SK-N-SH treated with all-trans-retinoic acid at 6 μM for 48 hours (cell line): ENCODE results near the gene CARS1.

Source experiments
- ATAC-seq: fragments of 200-7000 bp; cut with Tn5 transposase; 3 replicates; pipeline ENCODE4 v1.9.1; 2020; ENCODE audit warnings: mild to moderate bottlenecking, moderate library complexity
- ARNTL ChIP-seq: fragments of 450-650 bp; formaldehyde crosslinking; IDR thresholded peaks from 2 replicates; pipeline ENCODE4 v1.5.0; 2020; ENCODE audit warnings: low read depth, mild to moderate bottlenecking, moderate library complexity, borderline replicate concordance
- BACH2 ChIP-seq: fragments of 250-450 bp; sonication (Bioruptor Pico); IDR thresholded peaks from 2 replicates; pipeline ENCODE4 v1.9.0; 2021; ENCODE audit warnings: mild to moderate bottlenecking, borderline replicate concordance
- CREB5 ChIP-seq: fragments of 250-450 bp; sonication (Bioruptor Pico); IDR thresholded peaks from 2 replicates; pipeline ENCODE4 v1.5.1; 2020; ENCODE audit warnings: low read depth, mild to moderate bottlenecking, moderate library complexity
- CSDC2 ChIP-seq: fragments of 250-450 bp; sonication (Bioruptor Pico); IDR thresholded peaks from 2 replicates; pipeline ENCODE4 v1.5.0; 2020; ENCODE audit warnings: mild to moderate bottlenecking, moderate library complexity
- CSRNP3 ChIP-seq: fragments of 250-450 bp; sonication (Bioruptor Pico); IDR thresholded peaks from 2 replicates; pipeline ENCODE4 v1.5.1; 2021; ENCODE audit warnings: mild to moderate bottlenecking, moderate library complexity
- ESRRG ChIP-seq: fragments of 250-450 bp; sonication (Bioruptor Pico); IDR thresholded peaks from 2 replicates; pipeline ENCODE4 v1.6.1; 2021; ENCODE audit warnings: mild to moderate bottlenecking
- GLIS3 ChIP-seq: fragments of 250-450 bp; sonication (Bioruptor Pico); IDR thresholded peaks from 2 replicates; pipeline ENCODE4 v1.5.0; 2020; ENCODE audit warnings: mild to moderate bottlenecking, moderate library complexity
- ISL1 ChIP-seq: fragments of 250-450 bp; sonication (Bioruptor Pico); IDR thresholded peaks from 2 replicates; pipeline ENCODE4 v2.1.2; 2022; ENCODE audit warnings: mild to moderate bottlenecking, moderate library complexity
- OSR1 ChIP-seq: fragments of 250-450 bp; sonication (Bioruptor Pico); IDR thresholded peaks from 2 replicates; pipeline ENCODE4 v1.8.0; 2022; ENCODE audit warnings: moderate library complexity, mild to moderate bottlenecking, inconsistent platforms
- RARB ChIP-seq: fragments of 250-450 bp; sonication (Bioruptor Pico); IDR thresholded peaks from 2 replicates; pipeline ENCODE4 v1.8.0; 2021; ENCODE audit warnings: mild to moderate bottlenecking, moderate library complexity
- SNAI2 ChIP-seq: fragments of 250-450 bp; sonication (Bioruptor Pico); IDR thresholded peaks from 2 replicates; pipeline ENCODE4 v1.5.0; 2020; ENCODE audit warnings: mild to moderate bottlenecking, moderate library complexity
- TCF4 ChIP-seq: fragments of 250-450 bp; sonication (Bioruptor Pico); IDR thresholded peaks from 2 replicates; pipeline ENCODE4 v1.8.0; 2021; ENCODE audit warnings: mild to moderate bottlenecking, moderate library complexity, borderline replicate concordance
- TOX ChIP-seq: fragments of 250-450 bp; sonication (Bioruptor Pico); IDR thresholded peaks from 2 replicates; pipeline ENCODE4 v1.8.0; 2021; ENCODE audit warnings: mild to moderate bottlenecking, moderate library complexity, borderline replicate concordance
- ZC3H10 ChIP-seq: fragments of 250-450 bp; sonication (Bioruptor Pico); IDR thresholded peaks from 2 replicates; pipeline ENCODE4 v1.5.1; 2021; ENCODE audit warnings: mild to moderate bottlenecking, moderate library complexity
- ZFP3 ChIP-seq: fragments of 250-450 bp; sonication (Bioruptor Pico); IDR thresholded peaks from 2 replicates; pipeline ENCODE4 v1.5.0; 2020; ENCODE audit warnings: mild to moderate bottlenecking, moderate library complexity
- ZFP30 ChIP-seq: fragments of 450-650 bp; formaldehyde crosslinking; IDR thresholded peaks from 2 replicates; pipeline ENCODE4 v1.5.0; 2022; ENCODE audit warnings: mild to moderate bottlenecking, moderate library complexity
- ZNF565 ChIP-seq: fragments of 450-650 bp; formaldehyde crosslinking; conservative IDR thresholded peaks from 2 replicates; pipeline ENCODE4 v1.5.0; 2020; ENCODE audit warnings: low read depth, mild to moderate bottlenecking, moderate library complexity
- ZNF70 ChIP-seq: fragments of 450-650 bp; formaldehyde crosslinking; IDR thresholded peaks from 2 replicates; pipeline ENCODE4 v1.5.0; 2020; ENCODE audit warnings: mild to moderate bottlenecking, moderate library complexity
- ZNF8 ChIP-seq: fragments of 450-650 bp; formaldehyde crosslinking; IDR thresholded peaks from 2 replicates; pipeline ENCODE4 v1.5.0; 2020; ENCODE audit warnings: mild to moderate bottlenecking, moderate library complexity
- TF ChIP-seq, protein P1 (sequence below): fragments of 250-450 bp; sonication (Bioruptor Pico); IDR thresholded peaks from 2 replicates; pipeline ENCODE4 v1.8.0; 2021; ENCODE audit warnings: low read depth, mild to moderate bottlenecking, moderate library complexity, borderline replicate concordance
- TF ChIP-seq, protein P2 (sequence below): fragments of 250-450 bp; sonication (Bioruptor Pico); IDR thresholded peaks from 2 replicates; pipeline ENCODE4 v1.5.0; 2020; ENCODE audit warnings: mild to moderate bottlenecking, moderate library complexity

The CARS1 gene

DNA sequence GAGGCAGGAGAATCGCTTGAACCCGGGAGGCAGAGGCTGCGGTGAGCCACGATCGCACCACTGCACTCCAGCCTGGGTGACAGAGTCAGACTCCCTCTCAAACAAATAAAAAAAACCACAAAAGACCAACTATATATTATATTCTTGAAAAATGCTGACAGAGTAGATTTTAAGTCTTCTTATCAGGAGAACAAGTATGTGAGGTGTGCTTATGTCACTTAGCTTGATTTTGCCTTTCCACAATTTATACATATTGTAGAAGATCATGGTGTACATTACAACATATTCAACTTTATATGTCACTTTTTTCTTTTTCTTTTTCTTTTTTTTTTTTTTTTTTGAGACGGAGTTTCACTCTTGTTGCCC is 24.1 kb upstream of the CARS1 start:
- no peak for ATAC-seq

GRCh38 chr11:3080733-3081385 is 23.6 kb upstream of the CARS1 start:
- no peak for ATAC-seq
- TF ChIP-seq ZC3H10 (CRISPR knock-in tag), result no peak
- TF ChIP-seq RARB (CRISPR knock-in tag), result no peak
- TF ChIP-seq ESRRG (CRISPR knock-in tag), result no peak
- TF ChIP-seq CREB5 (CRISPR knock-in tag), result no peak
- TF ChIP-seq, protein P1, sequence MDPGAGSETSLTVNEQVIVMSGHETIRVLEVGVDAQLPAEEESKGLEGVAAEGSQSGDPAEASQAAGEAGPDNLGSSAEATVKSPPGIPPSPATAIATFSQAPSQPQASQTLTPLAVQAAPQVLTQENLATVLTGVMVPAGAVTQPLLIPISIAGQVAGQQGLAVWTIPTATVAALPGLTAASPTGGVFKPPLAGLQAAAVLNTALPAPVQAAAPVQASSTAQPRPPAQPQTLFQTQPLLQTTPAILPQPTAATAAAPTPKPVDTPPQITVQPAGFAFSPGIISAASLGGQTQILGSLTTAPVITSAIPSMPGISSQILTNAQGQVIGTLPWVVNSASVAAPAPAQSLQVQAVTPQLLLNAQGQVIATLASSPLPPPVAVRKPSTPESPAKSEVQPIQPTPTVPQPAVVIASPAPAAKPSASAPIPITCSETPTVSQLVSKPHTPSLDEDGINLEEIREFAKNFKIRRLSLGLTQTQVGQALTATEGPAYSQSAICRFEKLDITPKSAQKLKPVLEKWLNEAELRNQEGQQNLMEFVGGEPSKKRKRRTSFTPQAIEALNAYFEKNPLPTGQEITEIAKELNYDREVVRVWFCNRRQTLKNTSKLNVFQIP (CRISPR knock-in tag), result no peak
- no peak for TF ChIP-seq ZNF8 (CRISPR knock-in tag)
- no peak for TF ChIP-seq CSDC2
- no peak for TF ChIP-seq TOX (CRISPR knock-in tag)
- TF ChIP-seq, protein P2, sequence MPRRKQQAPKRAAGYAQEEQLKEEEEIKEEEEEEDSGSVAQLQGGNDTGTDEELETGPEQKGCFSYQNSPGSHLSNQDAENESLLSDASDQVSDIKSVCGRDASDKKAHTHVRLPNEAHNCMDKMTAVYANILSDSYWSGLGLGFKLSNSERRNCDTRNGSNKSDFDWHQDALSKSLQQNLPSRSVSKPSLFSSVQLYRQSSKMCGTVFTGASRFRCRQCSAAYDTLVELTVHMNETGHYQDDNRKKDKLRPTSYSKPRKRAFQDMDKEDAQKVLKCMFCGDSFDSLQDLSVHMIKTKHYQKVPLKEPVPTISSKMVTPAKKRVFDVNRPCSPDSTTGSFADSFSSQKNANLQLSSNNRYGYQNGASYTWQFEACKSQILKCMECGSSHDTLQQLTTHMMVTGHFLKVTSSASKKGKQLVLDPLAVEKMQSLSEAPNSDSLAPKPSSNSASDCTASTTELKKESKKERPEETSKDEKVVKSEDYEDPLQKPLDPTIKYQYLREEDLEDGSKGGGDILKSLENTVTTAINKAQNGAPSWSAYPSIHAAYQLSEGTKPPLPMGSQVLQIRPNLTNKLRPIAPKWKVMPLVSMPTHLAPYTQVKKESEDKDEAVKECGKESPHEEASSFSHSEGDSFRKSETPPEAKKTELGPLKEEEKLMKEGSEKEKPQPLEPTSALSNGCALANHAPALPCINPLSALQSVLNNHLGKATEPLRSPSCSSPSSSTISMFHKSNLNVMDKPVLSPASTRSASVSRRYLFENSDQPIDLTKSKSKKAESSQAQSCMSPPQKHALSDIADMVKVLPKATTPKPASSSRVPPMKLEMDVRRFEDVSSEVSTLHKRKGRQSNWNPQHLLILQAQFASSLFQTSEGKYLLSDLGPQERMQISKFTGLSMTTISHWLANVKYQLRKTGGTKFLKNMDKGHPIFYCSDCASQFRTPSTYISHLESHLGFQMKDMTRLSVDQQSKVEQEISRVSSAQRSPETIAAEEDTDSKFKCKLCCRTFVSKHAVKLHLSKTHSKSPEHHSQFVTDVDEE (CRISPR knock-in tag), result no peak
- TF ChIP-seq ARNTL (CRISPR knock-in tag), result no peak
- TF ChIP-seq OSR1 (CRISPR knock-in tag), result no peak
- TF ChIP-seq ZNF565, result no peak
- TF ChIP-seq SNAI2 (CRISPR knock-in tag), result no peak
- TF ChIP-seq ISL1 (CRISPR knock-in tag), result no peak
- no peak for TF ChIP-seq ZFP30
- no peak for TF ChIP-seq ZFP3 (CRISPR knock-in tag)
- no peak for TF ChIP-seq GLIS3 (CRISPR knock-in tag)
- TF ChIP-seq, all 23 proteins: peak for 0

More for the DNA sequence above, 24.1 kb upstream of the CARS1 start:
- TF ChIP-seq ZFP30, result no peak
- TF ChIP-seq ZNF565, result no peak
- TF ChIP-seq ESRRG (CRISPR knock-in tag), result no peak
- TF ChIP-seq ZNF70 (CRISPR knock-in tag), result no peak
- no peak for TF ChIP-seq SNAI2 (CRISPR knock-in tag)
- TF ChIP-seq, protein P1 (CRISPR knock-in tag), result no peak
- no peak for TF ChIP-seq TOX (CRISPR knock-in tag)
- TF ChIP-seq OSR1 (CRISPR knock-in tag), result no peak
- TF ChIP-seq CSRNP3 (CRISPR knock-in tag), result no peak
- no peak for TF ChIP-seq CSDC2
- no peak for TF ChIP-seq ZC3H10 (CRISPR knock-in tag)
- TF ChIP-seq BACH2, result no peak
- no peak for TF ChIP-seq ZNF8 (CRISPR knock-in tag)
- no peak for TF ChIP-seq TCF4 (CRISPR knock-in tag)
- no peak for TF ChIP-seq CREB5 (CRISPR knock-in tag)
